ENCODE data around the gene RAF1. TPM values are rescaled to one million over a fixed set of nuclear protein-coding genes. Genes with fewer than 3 reads are reported as not detected.
A peak's percentile ranks its signal among the peaks of the same experiment; 100 is the strongest.

The RAF1 gene
- total and polyA plus RNA-seq, 2 of the 13 experiments (the other 11 are each of a cell fraction or from before 2014, with no cell fraction given), result 72.2 to 91.4 TPM

DNA sequence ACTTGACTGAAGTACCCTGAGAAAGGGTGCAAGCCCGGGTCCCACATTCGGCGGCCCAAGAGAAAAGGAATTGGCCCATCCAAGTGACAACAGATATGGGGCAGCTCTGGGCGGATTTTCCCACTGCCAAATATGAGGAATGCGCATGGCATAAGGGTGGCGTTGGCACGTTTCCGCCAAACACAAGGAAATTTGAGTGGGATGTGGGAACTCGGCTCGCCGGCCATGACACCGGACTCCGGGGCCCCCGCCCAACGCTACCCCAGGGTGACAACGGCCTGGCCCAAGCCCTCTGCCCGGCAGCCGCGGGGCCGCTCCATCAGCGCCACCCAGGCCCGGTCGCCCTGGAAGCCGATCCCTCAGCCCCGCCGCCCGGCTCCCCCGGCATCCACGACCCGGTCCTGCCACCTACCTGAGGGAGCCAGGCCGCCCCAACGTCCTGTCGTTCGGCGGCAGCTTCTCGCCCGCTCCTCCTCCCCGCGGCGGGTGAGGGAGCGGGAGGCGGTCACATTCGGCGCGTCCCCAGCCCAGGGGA is 449 bp downstream of the RAF1 start:
- no peak for FAIRE-seq
- BruUV-seq (replicated peaks), result no TSS peak
- H3K27me3 ChIP-seq (ENCODE audit: control insufficient read depth in 1 of 2, insufficient read depth in 2 of 2, low read length in 2 of 2), result no peaks in the 10 kb centered on the region; a peak in 1 of 5 replicates
- POLR2A ChIA-PET, result interaction anchor here (1.0 to 3.5 kb wide), 9 partner anchors 10 to 179 kb away, joined by 3 to 43 read pairs (median 4); partner anchors contain the start of gene TSEN2
- DNase-seq (ENCODE audit: low spot score), result no peak
- intact Hi-C loops (cut with micrococcal nuclease; ENCODE audit: unreplicated experiment), result loop anchor here (5.0 kb wide), 1 partner anchor 106 kb away; the partner anchor contains the start of gene MKRN2
- peak overlapping the region; percentile 78 for H3K4me2 ChIP-seq (ENCODE audit: low read depth, low read length)
- H3K9ac ChIP-seq (ENCODE audit: insufficient read depth, low read depth, low read length), result peak overlapping the region; percentile 99
- peak overlapping the region; percentile 93 for H3K27ac ChIP-seq (ENCODE audit: extremely low read length, insufficient read depth, low read length)
- WGBS (ENCODE audit: low lambda C conversion rate), result 0% methylated on average over 5 of the region's 45 CpGs
- H3K36me3 ChIP-seq (replicated peaks in 1 of 2; ENCODE audit: control insufficient read depth in 1 of 2, insufficient read depth in 2 of 2, low read length in 2 of 2), result no peaks in the 10 kb centered on the region
- peak overlapping the region; percentile 91 to 98 (median 92) for H3K4me3 ChIP-seq (replicated peaks in 1 of 3; ENCODE audit: insufficient read depth in 1 of 3, low read depth in 2 of 3, low read length in 3 of 3)
- H3K79me2 ChIP-seq (ENCODE audit: insufficient read depth, low read length), result peaks cover 54% of the 10 kb centered on the region
- H3K9me3 ChIP-seq (ENCODE audit: low read length), result no peaks in the 10 kb centered on the region
- CTCF ChIA-PET (ENCODE audit: low intra/inter-chr PET ratio, low total read pairs), result no interaction called here
- H3K4me1 ChIP-seq (ENCODE audit: insufficient read depth, low read length), result peaks cover 34% of the 10 kb centered on the region
- in situ Hi-C loops (cut with HindIII; ENCODE audit: extremely low pct_ligation_motif_present, low pct_unique_long_range_greater_than_20kb), result no loop called here
- peak; percentile 74 for ATAC-seq
- H2AFZ ChIP-seq (ENCODE audit: low read length), result no peak overlapping the region
- peaks cover 14% of the 10 kb centered on the region; the same call in 1 of the 2 replicates for H4K20me1 ChIP-seq (ENCODE audit: insufficient read depth, low read length)
- TF ChIP-seq ZNF558 (CRISPR knock-in tag; IDR thresholded peaks at IDR 0.05; ENCODE audit: borderline replicate concordance) (0 out of 2 replicates have a peak, but pooled peaks have one; percentile 9), ZNF792 (CRISPR knock-in tag; IDR thresholded peaks at IDR 0.05) (peak; percentile 11; the same call in 1 of the 2 replicates), AGO2 (optimal IDR thresholded peaks at IDR 0.05; ENCODE audit: low read depth, low read length) (peak; percentile 79), NFE2L1 (CRISPR knock-in tag; IDR thresholded peaks at IDR 0.05; ENCODE audit: borderline replicate concordance) (0 out of 2 replicates have a peak, but pooled peaks have one; percentile 88), HNRNPUL1 (IDR thresholded peaks at IDR 0.05; ENCODE audit: low read depth, low read length) (no peak), ZNF431 (CRISPR knock-in tag; IDR thresholded peaks at IDR 0.05; ENCODE audit: borderline replicate concordance, low read depth) (0 out of 2 replicates have a peak, but pooled peaks have one; percentile 30), TOE1 (CRISPR knock-in tag; IDR thresholded peaks at IDR 0.05) (peak; percentile 2; the same call in 1 of the 2 replicates), ZNF441 (CRISPR knock-in tag; IDR thresholded peaks at IDR 0.05; ENCODE audit: borderline replicate concordance) (0 out of 2 replicates have a peak, but pooled peaks have one; percentile 6), TCF12 (IDR thresholded peaks at IDR 0.05) (no peak), TCF12 (CRISPR knock-in tag; IDR thresholded peaks at IDR 0.05) (peak; percentile 36; the same call in 1 of the 2 replicates), MED13 (CRISPR knock-in tag; IDR thresholded peaks at IDR 0.05) (0 out of 2 replicates have a peak, but pooled peaks have one; percentile 9), U2AF1 (optimal IDR thresholded peaks at IDR 0.05; ENCODE audit: low read depth, low read length) (no peak), BORCS8-MEF2B (CRISPR knock-in tag; IDR thresholded peaks at IDR 0.05) (no peak), ZNF740 (CRISPR knock-in tag; IDR thresholded peaks at IDR 0.05) (no peak), ZNF768 (CRISPR knock-in tag; IDR thresholded peaks at IDR 0.05) (0 out of 2 replicates have a peak, but pooled peaks have one; percentile 10), HDAC1 (CRISPR knock-in tag; IDR thresholded peaks at IDR 0.05) (peak; percentile 10; the same call in 1 of the 2 replicates), ZNF235 (CRISPR knock-in tag; IDR thresholded peaks at IDR 0.05; ENCODE audit: borderline replicate concordance) (no peak), DNMT1 (CRISPR knock-in tag; IDR thresholded peaks at IDR 0.05) (0 out of 2 replicates have a peak, but pooled peaks have one; percentile 4), ZNF354B (CRISPR knock-in tag; IDR thresholded peaks at IDR 0.05) (no peak)
- TF ChIP-seq, protein P1, sequence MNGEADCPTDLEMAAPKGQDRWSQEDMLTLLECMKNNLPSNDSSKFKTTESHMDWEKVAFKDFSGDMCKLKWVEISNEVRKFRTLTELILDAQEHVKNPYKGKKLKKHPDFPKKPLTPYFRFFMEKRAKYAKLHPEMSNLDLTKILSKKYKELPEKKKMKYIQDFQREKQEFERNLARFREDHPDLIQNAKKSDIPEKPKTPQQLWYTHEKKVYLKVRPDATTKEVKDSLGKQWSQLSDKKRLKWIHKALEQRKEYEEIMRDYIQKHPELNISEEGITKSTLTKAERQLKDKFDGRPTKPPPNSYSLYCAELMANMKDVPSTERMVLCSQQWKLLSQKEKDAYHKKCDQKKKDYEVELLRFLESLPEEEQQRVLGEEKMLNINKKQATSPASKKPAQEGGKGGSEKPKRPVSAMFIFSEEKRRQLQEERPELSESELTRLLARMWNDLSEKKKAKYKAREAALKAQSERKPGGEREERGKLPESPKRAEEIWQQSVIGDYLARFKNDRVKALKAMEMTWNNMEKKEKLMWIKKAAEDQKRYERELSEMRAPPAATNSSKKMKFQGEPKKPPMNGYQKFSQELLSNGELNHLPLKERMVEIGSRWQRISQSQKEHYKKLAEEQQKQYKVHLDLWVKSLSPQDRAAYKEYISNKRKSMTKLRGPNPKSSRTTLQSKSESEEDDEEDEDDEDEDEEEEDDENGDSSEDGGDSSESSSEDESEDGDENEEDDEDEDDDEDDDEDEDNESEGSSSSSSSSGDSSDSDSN (CRISPR knock-in tag; IDR thresholded peaks at IDR 0.05), result peak; percentile 91; the same call in 1 of the 2 replicates
- TF ChIP-seq, protein P2, sequence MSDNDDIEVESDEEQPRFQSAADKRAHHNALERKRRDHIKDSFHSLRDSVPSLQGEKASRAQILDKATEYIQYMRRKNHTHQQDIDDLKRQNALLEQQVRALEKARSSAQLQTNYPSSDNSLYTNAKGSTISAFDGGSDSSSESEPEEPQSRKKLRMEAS (IDR thresholded peaks at IDR 0.05), result peak; percentile 14; the same call in 1 of the 2 replicates
